Smooth muscle cell (in vitro differentiated cells): ENCODE data around the gene COL9A3. TPM values are rescaled to one million over a fixed set of nuclear protein-coding genes. Genes with fewer than 3 reads are reported as not detected.

Source experiments
- DNase-seq: peaks from one replicate; lab custom pipeline; 2025; ENCODE audit not compliant: unreplicated experiment; lab: John Stamatoyannopoulos, UW
- H2AFZ ChIP-seq: fragments of 200-600 bp; sonication (generic); 2 replicates; pipeline ENCODE4 v1.6.0; 2016; ENCODE audit warnings: antibody characterized with exemption, low read depth, mild to moderate bottlenecking
- H3F3A ChIP-seq: fragments of 200-600 bp; sonication (generic); 2 replicates; pipeline ENCODE4 v1.6.0; 2017; ENCODE audit warnings: antibody characterized with exemption, low read depth
- H3K27ac ChIP-seq: fragments of 200-600 bp; sonication (generic); 2 replicates; pipeline ENCODE4 v1.5.1; 2016; ENCODE audit warnings: low read depth, mild to moderate bottlenecking
- H3K27me3 ChIP-seq: fragments of 200-600 bp; sonication (generic); 2 replicates; pipeline ENCODE4 v1.6.1; 2016; ENCODE audit warnings: low read depth, mild to moderate bottlenecking
- H3K36me3 ChIP-seq: fragments of 200-600 bp; sonication (generic); 2 replicates; pipeline ENCODE4 v1.5.1; 2016; ENCODE audit warnings: low read depth
- H3K4me1 ChIP-seq: fragments of 200-600 bp; sonication (generic); 2 replicates; pipeline ENCODE4 v1.5.1; 2016; ENCODE audit warnings: low read depth
- H3K4me2 ChIP-seq: fragments of 200-600 bp; sonication (generic); 2 replicates; pipeline ENCODE4 v1.6.0; 2016; ENCODE audit warnings: mild to moderate bottlenecking
- H3K4me3 ChIP-seq: fragments of 200-600 bp; sonication (generic); 2 replicates; pipeline ENCODE4 v1.5.1; 2016; ENCODE audit warnings: mild to moderate bottlenecking
- H3K79me2 ChIP-seq: fragments of 200-600 bp; sonication (generic); 2 replicates; pipeline ENCODE4 v1.6.0; 2016; ENCODE audit warnings: low read depth, mild to moderate bottlenecking
- H3K9ac ChIP-seq: fragments of 200-600 bp; sonication (generic); 2 replicates; pipeline ENCODE4 v1.6.0; 2016; ENCODE audit warnings: low read depth
- H3K9me3 ChIP-seq: fragments of 200-600 bp; sonication (generic); replicated peaks from 2 replicates; pipeline ENCODE4 v1.5.1; 2016; ENCODE audit warnings: low read depth
- H4K20me1 ChIP-seq: fragments of 200-600 bp; sonication (generic); 2 replicates; pipeline ENCODE4 v1.6.0; 2016; ENCODE audit warnings: low read depth
- WGBS: methylation state at CpG from one replicate; pipeline ENCODE4 v1.1.7; 2016; ENCODE audit warnings: low lambda C conversion rate; 5-methylcytosine and 5-hydroxymethylcytosine counted together
- polyA plus RNA-seq: library from polyadenylated mRNA; unstranded; fragments of >200 nt; fragmentation: Nextera tagmentation; extraction: Ambion mirVana; gene quantifications from 2 replicates; pipeline ENCODE4 v1.2.1, GENCODE V29; 2016
- total RNA-seq: library from RNA; depleted of rRNA; stranded (reverse); fragments of >200 nt; gene quantifications from 2 replicates; pipeline ENCODE4 v1.2.3, GENCODE V29; 2014
- TF ChIP-seq, protein P1 (sequence below): fragments of 200-600 bp; sonication (generic); IDR thresholded peaks from 2 replicates; pipeline ENCODE4 v1.5.1; 2017; ENCODE audit warnings: borderline replicate concordance, mild to moderate bottlenecking, antibody characterized with exemption; ENCODE audit not compliant: insufficient read depth, poor library complexity, severe bottlenecking

COL9A3 gene
- total and polyA plus RNA-seq, 2 experiments from 2014 or later, result 23.0 to 77.4 TPM

DNA sequence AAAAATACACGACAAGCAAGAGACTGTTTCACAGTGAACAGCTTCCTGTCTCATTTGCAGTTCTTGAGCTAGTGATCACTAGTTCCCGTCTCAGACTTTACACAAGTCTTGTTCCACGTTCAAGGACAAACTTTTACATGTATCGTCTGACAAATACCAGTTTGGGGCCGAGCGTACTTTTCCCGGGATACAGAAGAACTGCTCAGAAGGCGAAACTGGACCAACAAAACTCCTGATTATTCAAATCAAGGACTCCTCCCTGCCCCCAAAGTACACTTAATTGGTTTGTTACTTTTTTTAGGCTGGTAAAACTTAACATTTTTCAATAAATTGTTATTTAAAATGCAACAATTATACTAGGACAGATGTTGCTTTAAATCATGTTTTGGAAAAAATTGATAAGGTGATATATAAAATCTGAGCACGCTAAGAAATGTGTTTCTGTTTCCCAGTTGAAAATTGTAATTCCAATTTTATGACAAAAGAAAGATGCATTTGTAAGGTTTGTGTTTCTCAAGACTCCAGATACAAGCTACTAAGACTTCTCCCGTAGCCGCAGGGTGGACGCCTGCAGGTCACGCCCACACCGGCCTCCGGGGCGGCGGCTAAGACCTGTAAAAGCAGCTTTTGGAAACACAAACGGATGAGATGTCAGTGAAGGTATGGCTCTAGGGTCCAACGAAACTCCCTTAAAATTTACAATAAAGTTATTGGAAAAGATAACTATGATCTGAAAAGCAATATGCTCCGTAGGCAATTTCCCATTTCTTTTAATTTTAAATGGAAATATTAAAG is 61.6 kb downstream of the COL9A3 start:
- H3K79me2 ChIP-seq, result no peaks in the 10 kb centered on the region
- H3K27ac ChIP-seq, result no peak overlapping the region
- no peak overlapping the region for H3K4me3 ChIP-seq
- TF ChIP-seq, protein P1, sequence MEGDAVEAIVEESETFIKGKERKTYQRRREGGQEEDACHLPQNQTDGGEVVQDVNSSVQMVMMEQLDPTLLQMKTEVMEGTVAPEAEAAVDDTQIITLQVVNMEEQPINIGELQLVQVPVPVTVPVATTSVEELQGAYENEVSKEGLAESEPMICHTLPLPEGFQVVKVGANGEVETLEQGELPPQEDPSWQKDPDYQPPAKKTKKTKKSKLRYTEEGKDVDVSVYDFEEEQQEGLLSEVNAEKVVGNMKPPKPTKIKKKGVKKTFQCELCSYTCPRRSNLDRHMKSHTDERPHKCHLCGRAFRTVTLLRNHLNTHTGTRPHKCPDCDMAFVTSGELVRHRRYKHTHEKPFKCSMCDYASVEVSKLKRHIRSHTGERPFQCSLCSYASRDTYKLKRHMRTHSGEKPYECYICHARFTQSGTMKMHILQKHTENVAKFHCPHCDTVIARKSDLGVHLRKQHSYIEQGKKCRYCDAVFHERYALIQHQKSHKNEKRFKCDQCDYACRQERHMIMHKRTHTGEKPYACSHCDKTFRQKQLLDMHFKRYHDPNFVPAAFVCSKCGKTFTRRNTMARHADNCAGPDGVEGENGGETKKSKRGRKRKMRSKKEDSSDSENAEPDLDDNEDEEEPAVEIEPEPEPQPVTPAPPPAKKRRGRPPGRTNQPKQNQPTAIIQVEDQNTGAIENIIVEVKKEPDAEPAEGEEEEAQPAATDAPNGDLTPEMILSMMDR, result no peak
- peaks cover 15% of the 10 kb centered on the region for H3K4me1 ChIP-seq
- no peak overlapping the region for H3K4me2 ChIP-seq
- no peaks in the 10 kb centered on the region for H3K9me3 ChIP-seq
- peaks cover 16% of the 10 kb centered on the region for H3F3A ChIP-seq
- no peak overlapping the region for H2AFZ ChIP-seq
- 66% methylated on average over 20 of the region's 20 CpGs for WGBS
- no peaks in the 10 kb centered on the region for H4K20me1 ChIP-seq
- H3K9ac ChIP-seq, result no peak overlapping the region
- no peaks in the 10 kb centered on the region for H3K27me3 ChIP-seq
- H3K36me3 ChIP-seq, result no peaks in the 10 kb centered on the region
- DNase-seq, result no peak

DNA sequence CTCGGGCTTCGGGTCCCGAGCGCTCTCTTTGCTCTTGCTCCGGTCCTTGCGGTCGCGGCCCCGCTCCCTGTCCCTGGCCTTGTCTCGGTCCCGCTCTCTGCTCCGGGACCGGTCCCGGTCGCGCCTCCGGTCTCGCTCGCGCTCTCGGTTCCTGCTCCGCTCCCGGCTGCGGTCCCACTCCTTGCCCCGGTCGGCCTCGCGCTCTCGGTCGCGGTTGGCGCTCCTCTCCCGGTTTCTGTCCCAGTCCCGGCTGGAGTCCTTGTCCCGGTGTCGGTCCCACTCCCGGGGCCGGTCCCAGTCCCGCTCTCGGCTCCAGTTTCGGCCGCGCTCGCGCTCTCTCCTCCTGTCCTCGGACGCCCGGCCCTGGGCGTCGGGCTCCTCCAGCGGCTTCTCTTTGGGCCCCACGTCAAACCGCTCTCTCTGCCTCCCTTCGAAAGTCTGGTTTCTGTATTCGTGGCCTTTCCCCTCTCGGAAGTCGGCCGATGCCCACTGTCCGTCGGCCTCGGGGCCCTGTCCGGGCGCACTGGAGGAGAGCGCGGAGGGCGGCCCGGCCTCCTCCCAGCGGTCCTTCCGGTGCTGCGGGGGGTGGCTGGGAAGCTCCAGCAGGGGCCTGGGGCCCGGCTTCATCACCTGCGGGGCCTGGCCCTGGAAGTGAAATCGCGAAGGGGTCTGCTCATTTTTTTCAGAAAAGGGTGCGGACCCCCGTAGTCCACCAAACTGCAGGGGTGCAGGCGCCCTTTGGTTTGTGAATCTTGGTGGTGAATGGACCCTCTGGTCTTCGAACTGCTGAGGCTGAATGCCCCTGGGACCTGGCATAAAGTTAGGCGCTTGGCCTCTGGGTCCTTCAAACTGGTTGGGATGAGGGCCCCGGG is 62.7 kb downstream of the COL9A3 start:
- Histone ChIP-seq H2AFZ (no peak overlapping the region), H3F3A (peaks cover 11% of the 10 kb centered on the region), H3K4me1 (peaks cover 15% of the 10 kb centered on the region), H3K79me2 (no peaks in the 10 kb centered on the region), H3K9me3 (no peaks in the 10 kb centered on the region), H3K9ac (no peak overlapping the region), H3K4me3 (no peak overlapping the region), H3K27ac (no peak overlapping the region), H3K36me3 (no peaks in the 10 kb centered on the region), H3K27me3 (no peaks in the 10 kb centered on the region), H4K20me1 (no peaks in the 10 kb centered on the region), H3K4me2 (no peak overlapping the region)
- TF ChIP-seq, protein P1, result no peak
- DNase-seq, result no peak
- WGBS, result 83% methylated on average over 69 of the region's 80 CpGs

DNA sequence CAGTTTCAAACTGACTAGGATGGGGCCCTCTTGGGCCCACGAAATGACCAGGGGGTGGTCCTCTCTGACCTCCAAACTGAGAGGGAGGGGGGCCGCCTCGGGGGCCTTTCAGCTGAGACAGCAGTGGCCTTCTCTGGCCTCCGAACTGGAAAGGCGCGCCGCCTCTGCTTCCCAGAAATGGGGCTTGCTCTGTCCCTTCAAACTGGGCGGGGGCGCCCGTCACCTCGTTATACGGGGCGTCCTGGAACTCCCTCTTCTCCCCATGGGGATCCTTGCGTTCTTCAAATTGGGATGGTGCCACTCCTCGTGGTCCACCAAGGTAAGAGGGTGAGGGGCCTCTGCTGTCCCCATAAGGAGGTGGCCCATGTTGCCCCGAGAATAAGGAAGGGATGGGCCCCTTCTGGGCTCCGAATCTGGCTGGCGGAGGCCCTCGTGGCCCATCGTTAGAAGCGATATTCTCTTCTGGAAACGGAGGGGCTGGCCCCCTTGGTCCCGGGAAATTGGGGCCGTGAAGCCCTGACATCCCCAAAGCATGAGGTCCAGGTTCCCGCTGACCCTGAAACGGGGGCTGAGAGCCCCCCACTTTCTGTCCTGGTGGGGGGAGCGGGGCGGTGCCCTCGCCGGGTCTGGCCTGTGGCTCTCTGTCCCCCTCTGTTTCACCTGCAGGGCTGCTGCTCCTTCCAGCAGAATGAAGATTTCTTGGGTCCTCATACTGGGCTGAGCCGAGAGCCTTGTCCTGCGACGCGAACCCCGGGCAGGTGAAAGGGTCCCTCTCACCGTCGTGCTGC is 63.5 kb downstream of the COL9A3 start:
- Histone ChIP-seq H3F3A (peaks cover 7% of the 10 kb centered on the region), H3K27ac (no peak overlapping the region), H3K4me3 (no peak overlapping the region), H3K4me2 (no peak overlapping the region), H3K9me3 (no peaks in the 10 kb centered on the region), H3K36me3 (no peaks in the 10 kb centered on the region), H2AFZ (no peak overlapping the region), H3K79me2 (no peaks in the 10 kb centered on the region), H3K4me1 (peaks cover 15% of the 10 kb centered on the region), H3K9ac (no peak overlapping the region), H3K27me3 (no peaks in the 10 kb centered on the region), H4K20me1 (no peaks in the 10 kb centered on the region)
- WGBS, result 97% methylated on average over 31 of the region's 37 CpGs
- DNase-seq, result no peak
- TF ChIP-seq, protein P1, result no peak
